PC-9 (cell line): ENCODE results near the gene GPATCH1. TPM values are rescaled to one million over a fixed set of nuclear protein-coding genes. Genes with fewer than 3 reads are reported as not detected.
"Not testable (repeated sequence)": the region's sequence is repeated elsewhere in the genome, so short reads cannot be mapped to it uniquely, and the experiment has no call there.

Experiments used
- BruUV-seq: library from RNA; stranded (reverse); fragments of 400-500 nt; replicated peaks from 2 replicates; lab custom pipeline; 2021; lab: Mats Ljungman, UMichigan
- CTCF ChIA-PET: fragments of 300-600 bp; sonication (Branson Sonifier 250); formaldehyde crosslinking; loops from one replicate; lab custom pipeline; 2022; ENCODE audit warnings: antibody characterized with exemption; lab: Charles Lee
- POLR2A ChIA-PET: fragments of 300-600 bp; sonication (Branson Sonifier 250); formaldehyde crosslinking; loops from one replicate; lab custom pipeline; 2022; ENCODE audit warnings: antibody characterized with exemption; ENCODE audit not compliant: unreplicated experiment; lab: Charles Lee
- DNase-seq, 2 experiments: peaks; one replicate each; pipeline versions ENCODE4 v3.0.0 to v3.0.0-alpha.2; 2015 to 2022; ENCODE audit warnings: mixed read lengths in 1 of 2
- H2AFZ ChIP-seq: fragments of 200-600 bp; sonication (generic); 2 replicates; pipeline ENCODE4 v1.8.1; 2017; ENCODE audit warnings: antibody characterized with exemption
- H3F3A ChIP-seq: fragments of 200-600 bp; sonication (generic); 2 replicates; pipeline ENCODE4 v1.8.1; 2017; ENCODE audit warnings: antibody characterized with exemption, mild to moderate bottlenecking, low read depth; ENCODE audit not compliant: insufficient read depth
- H3K27ac ChIP-seq: fragments of 200-600 bp; sonication (generic); 2 replicates; pipeline ENCODE4 v1.6.1; 2016; ENCODE audit warnings: mixed run types
- H3K27me3 ChIP-seq: fragments of 200-600 bp; sonication (generic); 2 replicates; pipeline ENCODE4 v1.6.1; 2016; ENCODE audit warnings: low read depth, mixed run types; ENCODE audit not compliant: insufficient read depth
- H3K36me3 ChIP-seq: fragments of 200-600 bp; sonication (generic); 2 replicates; pipeline ENCODE4 v1.6.1; 2016; ENCODE audit warnings: low read depth, mixed run types
- H3K4me1 ChIP-seq: fragments of 200-600 bp; sonication (generic); replicated peaks from 2 replicates; pipeline ENCODE4 v1.6.1; 2016; ENCODE audit warnings: mixed run types; ENCODE audit not compliant: insufficient read depth
- H3K4me2 ChIP-seq: fragments of 200-600 bp; sonication (generic); 2 replicates; pipeline ENCODE4 v1.6.1; 2017; ENCODE audit warnings: mixed run types
- H3K4me3 ChIP-seq: fragments of 200-600 bp; sonication (generic); 2 replicates; pipeline ENCODE4 v1.6.1; 2016; ENCODE audit warnings: mixed run types
- H3K79me2 ChIP-seq: fragments of 200-600 bp; sonication (generic); 2 replicates; pipeline ENCODE4 v1.6.1; 2017; ENCODE audit warnings: low read depth, mixed run types
- H3K9me2 ChIP-seq: fragments of 200-600 bp; sonication (generic); 2 replicates; pipeline ENCODE4 v1.8.1; 2017; ENCODE audit warnings: mild to moderate bottlenecking; ENCODE audit not compliant: insufficient read depth
- H3K9me3 ChIP-seq: fragments of 200-600 bp; sonication (generic); 2 replicates; pipeline ENCODE4 v1.8.1; 2016; ENCODE audit warnings: low read depth; ENCODE audit not compliant: insufficient read depth
- H4K20me1 ChIP-seq: fragments of 200-600 bp; sonication (generic); 2 replicates; pipeline ENCODE4 v1.8.1; 2017; ENCODE audit not compliant: insufficient read depth
- EZH2 ChIP-seq: fragments of 200-600 bp; sonication (generic); IDR thresholded peaks from 2 replicates; pipeline ENCODE4 v1.8.0; 2017; ENCODE audit warnings: antibody characterized with exemption, low read depth
- intact Hi-C: fragments of 100-400 bp; cut with micrococcal nuclease; formaldehyde crosslinking; loops from one replicate; pipeline ENCODE4 v1.10.0; 2022; ENCODE audit not compliant: unreplicated experiment
- total RNA-seq: library from RNA; stranded (reverse); gene quantifications from 2 replicates; pipeline ENCODE4 v1.2.3, GENCODE V29; 2021
- TF ChIP-seq, protein P1 (sequence below): fragments of 200-600 bp; sonication (generic); conservative IDR thresholded peaks from 2 replicates; pipeline ENCODE4 v1.6.1; 2017; ENCODE audit warnings: mixed run types, antibody characterized with exemption, mild to moderate bottlenecking, moderate library complexity

GPATCH1 gene
- total RNA-seq, 1 experiment from 2014 or later = 11.0 TPM

DNA sequence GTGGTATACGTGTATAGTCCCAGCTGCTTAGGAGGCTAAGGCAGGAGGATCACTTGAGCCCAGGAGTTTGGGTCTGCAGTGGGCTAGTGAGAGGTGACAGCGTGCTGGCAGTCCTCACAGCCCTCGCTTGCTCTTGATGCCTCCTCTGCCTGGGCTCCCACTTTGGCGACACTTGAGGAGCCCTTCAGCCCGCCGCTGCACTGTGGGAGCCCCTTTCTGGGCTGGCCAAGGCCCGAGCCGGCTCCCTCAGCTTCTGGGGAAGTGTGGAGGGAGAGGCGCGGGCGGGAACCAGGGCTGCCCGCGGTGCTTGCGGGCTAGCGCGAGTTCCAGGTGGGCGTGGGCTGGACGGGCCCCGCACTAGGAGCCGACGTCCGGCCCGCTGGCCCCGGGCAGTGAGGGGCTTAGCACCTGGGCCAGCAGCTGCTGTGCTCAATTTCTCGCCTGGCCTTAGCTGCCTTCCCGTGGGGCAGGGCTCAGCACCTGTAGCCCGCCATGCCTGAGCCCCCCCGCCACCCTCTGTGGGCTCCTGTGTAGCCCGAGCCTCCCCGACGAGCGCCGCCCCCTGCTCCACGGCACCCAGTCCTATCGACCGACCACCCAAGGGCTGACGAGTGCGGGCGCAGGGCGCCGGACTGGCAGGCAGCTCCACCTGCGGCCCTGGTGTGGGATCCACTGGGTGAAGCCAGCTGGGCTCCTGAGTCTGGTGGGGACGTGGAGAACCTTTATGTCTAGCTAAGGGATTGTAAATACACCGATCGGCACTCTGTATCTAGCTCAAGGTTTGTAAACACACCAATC is 44.4 kb upstream of the GPATCH1 start:
- H3K27ac ChIP-seq, H3K4me2 ChIP-seq, H3K27me3 ChIP-seq, H3K9me2 ChIP-seq, H4K20me1 ChIP-seq, H3K4me3 ChIP-seq, H3K9me3 ChIP-seq, intact Hi-C loops, BruUV-seq, H2AFZ ChIP-seq, DNase-seq: not testable (repeated sequence)
- CTCF ChIA-PET = interaction anchor here (0.6 kb wide), 2 partner anchors 89 to 147 kb away, joined by 3 to 10 read pairs; no protein-coding TSS in a partner anchor
- POLR2A ChIA-PET = interaction anchor here (0.6 kb wide), 1 partner anchor 19 kb away, joined by 16 read pairs; no protein-coding TSS in a partner anchor
- Histone ChIP-seq H3K4me1 (peaks cover 33% of the 10 kb centered on the region), H3K36me3 (peaks cover 10% of the 10 kb centered on the region; the same call in 1 of the 2 replicates), H3F3A (peaks cover 32% of the 10 kb centered on the region), H3K79me2 (peaks cover 83% of the 10 kb centered on the region)

DNA sequence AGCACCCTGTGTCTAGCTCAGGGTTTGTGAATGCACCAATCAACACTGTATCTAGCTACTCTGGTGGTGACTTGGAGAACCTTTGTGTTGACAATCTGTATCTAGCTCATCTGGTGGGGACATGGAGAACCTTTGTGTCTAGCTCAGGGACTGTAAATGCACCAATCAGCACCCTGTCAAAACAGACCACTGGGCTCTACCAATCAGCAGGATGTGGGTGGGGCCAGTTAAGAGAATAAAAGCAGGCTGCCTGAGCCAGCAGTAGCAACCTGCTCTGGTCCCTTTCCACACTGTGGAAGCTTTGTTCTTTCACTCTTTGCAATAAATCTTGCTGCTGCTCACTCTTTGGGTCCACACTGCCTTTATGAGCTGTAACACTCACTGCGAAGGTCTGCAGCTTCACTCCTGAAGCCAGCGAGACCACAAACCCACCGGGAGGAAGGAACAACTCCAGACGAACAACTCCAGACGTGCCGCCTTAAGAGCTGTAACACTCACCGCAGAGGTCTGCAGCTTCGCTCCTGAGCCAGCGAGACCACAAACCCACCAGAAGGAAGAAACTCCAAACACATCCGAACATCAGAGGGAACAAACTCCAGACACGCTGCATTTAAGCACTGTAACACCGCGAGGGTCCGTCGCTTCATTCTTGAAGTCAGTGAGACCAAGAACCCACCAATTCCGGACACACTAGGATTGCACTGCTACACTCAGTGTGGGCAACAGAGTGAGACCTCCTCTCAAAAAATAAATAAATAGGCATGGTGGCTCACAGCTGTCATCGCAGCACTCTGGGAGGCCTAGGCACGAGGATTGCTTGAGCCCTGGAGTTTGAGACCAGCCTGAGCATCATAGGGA is 43.6 kb upstream of the GPATCH1 start:
- H3K27ac ChIP-seq = peak overlapping the region; percentile 23; the same call in 1 of the 2 replicates
- DNase-seq, POLR2A ChIA-PET, H2AFZ ChIP-seq, H3K9me2 ChIP-seq, H3K9me3 ChIP-seq, CTCF ChIA-PET, H3K4me3 ChIP-seq, intact Hi-C loops, H3K27me3 ChIP-seq, H4K20me1 ChIP-seq, H3K4me2 ChIP-seq: not testable (repeated sequence)
- H3K79me2 ChIP-seq = peaks cover 82% of the 10 kb centered on the region
- BruUV-seq = TSS peak; percentile 83
- H3K4me1 ChIP-seq = peaks cover 41% of the 10 kb centered on the region
- peaks cover 10% of the 10 kb centered on the region; the same call in 1 of the 2 replicates for H3K36me3 ChIP-seq
- H3F3A ChIP-seq = peaks cover 40% of the 10 kb centered on the region

DNA sequence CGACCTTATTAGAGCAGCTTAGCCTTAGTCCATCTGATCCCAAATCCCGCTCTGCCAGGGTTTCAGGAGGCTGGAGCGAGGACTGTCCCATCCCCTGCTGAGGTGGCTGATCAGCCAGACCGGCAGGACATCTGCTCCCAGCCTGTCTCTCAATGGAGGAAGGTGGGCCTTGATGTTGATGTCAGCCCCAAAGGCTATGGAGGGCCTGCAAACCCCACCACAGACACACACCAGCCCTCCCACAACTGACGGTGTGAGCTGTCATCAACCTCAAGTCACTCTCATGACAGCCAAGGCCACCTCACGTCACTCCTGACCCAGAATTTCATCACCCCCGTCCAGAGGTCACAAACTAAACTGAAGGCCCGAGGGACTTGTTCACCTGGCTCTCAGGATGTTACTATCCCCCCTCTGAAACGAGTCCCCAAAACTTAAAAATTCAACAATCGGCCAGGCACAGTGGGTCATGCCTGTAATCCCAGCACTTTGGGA is 41.8 kb upstream of the GPATCH1 start:
- no TSS peak for BruUV-seq
- Histone ChIP-seq H3K36me3 (peaks cover 10% of the 10 kb centered on the region; the same call in 1 of the 2 replicates), H3K79me2 (peaks cover 85% of the 10 kb centered on the region), H2AFZ (no peak overlapping the region), H3K4me3 (no peak overlapping the region), H3F3A (peaks cover 41% of the 10 kb centered on the region), H3K9me3 (no peaks in the 10 kb centered on the region), H3K9me2 (no peaks in the 10 kb centered on the region), H3K4me2 (no peak overlapping the region), H3K4me1 (peaks cover 55% of the 10 kb centered on the region), H3K27ac (peak overlapping the region; percentile 98; the same call in 1 of the 2 replicates), H4K20me1 (no peaks in the 10 kb centered on the region; the same call in 1 of the 2 replicates), H3K27me3 (no peaks in the 10 kb centered on the region)
- CTCF ChIA-PET = no interaction called here
- no peak for DNase-seq
- intact Hi-C loops = no loop called here
- no peak for TF ChIP-seq EZH2
- TF ChIP-seq, protein P1, sequence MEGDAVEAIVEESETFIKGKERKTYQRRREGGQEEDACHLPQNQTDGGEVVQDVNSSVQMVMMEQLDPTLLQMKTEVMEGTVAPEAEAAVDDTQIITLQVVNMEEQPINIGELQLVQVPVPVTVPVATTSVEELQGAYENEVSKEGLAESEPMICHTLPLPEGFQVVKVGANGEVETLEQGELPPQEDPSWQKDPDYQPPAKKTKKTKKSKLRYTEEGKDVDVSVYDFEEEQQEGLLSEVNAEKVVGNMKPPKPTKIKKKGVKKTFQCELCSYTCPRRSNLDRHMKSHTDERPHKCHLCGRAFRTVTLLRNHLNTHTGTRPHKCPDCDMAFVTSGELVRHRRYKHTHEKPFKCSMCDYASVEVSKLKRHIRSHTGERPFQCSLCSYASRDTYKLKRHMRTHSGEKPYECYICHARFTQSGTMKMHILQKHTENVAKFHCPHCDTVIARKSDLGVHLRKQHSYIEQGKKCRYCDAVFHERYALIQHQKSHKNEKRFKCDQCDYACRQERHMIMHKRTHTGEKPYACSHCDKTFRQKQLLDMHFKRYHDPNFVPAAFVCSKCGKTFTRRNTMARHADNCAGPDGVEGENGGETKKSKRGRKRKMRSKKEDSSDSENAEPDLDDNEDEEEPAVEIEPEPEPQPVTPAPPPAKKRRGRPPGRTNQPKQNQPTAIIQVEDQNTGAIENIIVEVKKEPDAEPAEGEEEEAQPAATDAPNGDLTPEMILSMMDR = no peak
- POLR2A ChIA-PET = no interaction called here
